GM12873 (cell line): ENCODE results near the gene MS4A4A.

Experiments used
- TF ChIP-seq, protein P1 (sequence below): IDR thresholded peaks from 2 replicates; pipeline ENCODE4 v1.5.1; 2012; ENCODE audit warnings: low read depth, mild to moderate bottlenecking, moderate library complexity, low read length, control low read depth; ENCODE audit not compliant: insufficient read depth; ENCODE audit errors: missing control alignments

MS4A4A gene

GRCh38 chr11:60280412-60280811 lies at the start of gene MS4A4A:
TSS of gene MS4A4A (plus strand) at chr11:60280666. CDS start at chr11:60280676, 10 bp downstream.
- TF ChIP-seq, protein P1, sequence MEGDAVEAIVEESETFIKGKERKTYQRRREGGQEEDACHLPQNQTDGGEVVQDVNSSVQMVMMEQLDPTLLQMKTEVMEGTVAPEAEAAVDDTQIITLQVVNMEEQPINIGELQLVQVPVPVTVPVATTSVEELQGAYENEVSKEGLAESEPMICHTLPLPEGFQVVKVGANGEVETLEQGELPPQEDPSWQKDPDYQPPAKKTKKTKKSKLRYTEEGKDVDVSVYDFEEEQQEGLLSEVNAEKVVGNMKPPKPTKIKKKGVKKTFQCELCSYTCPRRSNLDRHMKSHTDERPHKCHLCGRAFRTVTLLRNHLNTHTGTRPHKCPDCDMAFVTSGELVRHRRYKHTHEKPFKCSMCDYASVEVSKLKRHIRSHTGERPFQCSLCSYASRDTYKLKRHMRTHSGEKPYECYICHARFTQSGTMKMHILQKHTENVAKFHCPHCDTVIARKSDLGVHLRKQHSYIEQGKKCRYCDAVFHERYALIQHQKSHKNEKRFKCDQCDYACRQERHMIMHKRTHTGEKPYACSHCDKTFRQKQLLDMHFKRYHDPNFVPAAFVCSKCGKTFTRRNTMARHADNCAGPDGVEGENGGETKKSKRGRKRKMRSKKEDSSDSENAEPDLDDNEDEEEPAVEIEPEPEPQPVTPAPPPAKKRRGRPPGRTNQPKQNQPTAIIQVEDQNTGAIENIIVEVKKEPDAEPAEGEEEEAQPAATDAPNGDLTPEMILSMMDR: no peak

- TF ChIP-seq, protein P1: no peak
Measured at GRCh38 chr11:60230681-60231080, 49.8 kb upstream of the MS4A4A start.

DNA sequence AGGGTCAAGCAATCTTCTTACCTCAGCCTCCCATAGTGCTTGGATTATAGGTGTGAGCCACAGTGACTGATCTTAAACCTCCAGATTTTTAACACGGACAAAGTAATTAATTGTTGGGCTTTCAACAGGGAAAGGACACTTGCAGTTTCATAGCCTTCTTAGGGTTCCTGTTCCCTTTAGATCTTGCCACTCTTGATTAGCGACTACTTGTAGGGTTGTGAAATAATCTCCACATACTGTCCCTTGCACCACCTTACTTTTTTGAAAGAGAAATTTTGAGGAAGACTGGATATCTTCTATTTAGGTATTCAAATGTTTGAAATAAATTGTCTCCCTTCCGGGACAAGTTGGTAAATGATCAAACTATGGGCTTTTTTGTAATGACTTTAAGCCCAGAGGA lies 45.1 kb upstream of the MS4A4A start:
- TF ChIP-seq, protein P1: no peak

- TF ChIP-seq, protein P1: no peak
Measured at GRCh38 chr11:60240662-60241061, 39.8 kb upstream of the MS4A4A start.

DNA sequence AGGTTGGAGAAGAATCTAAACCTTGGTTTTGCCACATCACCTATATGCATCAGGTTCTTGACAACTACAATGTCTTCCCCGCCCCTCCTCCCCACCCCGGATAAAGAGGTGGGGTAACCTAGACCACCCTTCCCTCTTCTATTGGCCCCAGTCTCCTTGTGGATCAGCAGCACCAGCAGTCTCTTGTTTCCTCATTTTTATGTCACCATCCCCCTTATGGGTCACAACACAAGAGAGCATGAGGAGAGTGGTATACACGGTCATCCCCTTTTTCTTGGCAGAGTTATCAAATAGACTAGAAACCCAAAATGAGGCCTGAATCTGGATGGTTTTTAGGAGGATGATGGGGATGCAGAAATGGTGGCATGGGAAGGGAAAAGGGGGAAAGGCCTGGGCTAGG lies 38.7 kb upstream of the MS4A4A start:
- TF ChIP-seq, protein P1: no peak

GRCh38 chr11:60242740-60243239 lies 37.7 kb upstream of the MS4A4A start, which contains the start of gene MS4A4E:
TSS of gene MS4A4E (minus strand) at chr11:60243137. CDS start at chr11:60230055, 13,082 bp downstream.
- TF ChIP-seq, protein P1: no peak

DNA sequence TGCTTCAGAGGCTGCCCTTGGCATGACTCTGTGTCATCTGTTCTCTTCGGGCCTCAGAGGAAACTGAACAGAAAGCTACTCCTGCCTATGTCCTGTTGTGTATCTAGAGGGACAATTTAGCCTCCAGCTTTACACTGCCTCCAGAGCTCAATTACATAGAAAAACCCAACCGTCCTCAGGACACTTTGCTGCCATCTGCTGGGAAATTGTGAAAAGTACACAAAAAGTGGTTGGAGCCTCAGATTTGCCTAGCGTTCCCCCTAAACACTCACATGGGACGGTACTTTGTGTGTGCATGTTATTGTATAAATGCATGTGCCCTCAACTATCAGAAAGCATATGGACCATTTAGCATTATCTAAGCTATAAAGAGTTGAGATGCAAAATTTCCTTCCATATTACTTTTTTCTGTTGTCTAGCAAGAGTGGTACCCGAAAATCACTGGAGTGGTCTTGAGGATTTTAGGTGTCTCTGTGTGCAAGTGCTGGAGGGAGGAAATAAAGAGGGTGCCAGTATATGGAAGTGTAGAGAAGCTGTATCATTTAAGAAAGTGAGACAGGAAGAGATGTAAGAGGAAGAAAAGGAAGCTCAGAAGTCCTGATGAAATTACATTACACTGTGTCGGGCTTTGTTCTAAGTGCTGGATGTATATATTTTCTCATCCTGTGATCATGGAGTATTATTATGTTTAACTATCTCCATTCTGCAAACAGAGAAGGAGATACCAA lies 28.8 kb upstream of the MS4A4A start:
- TF ChIP-seq, protein P1: peak; percentile 64
